Chondrocyte (in vitro differentiated cells): ENCODE results near the gene CDK14. TPM values are rescaled to one million over a fixed set of nuclear protein-coding genes. Genes with fewer than 3 reads are reported as not detected.

Experiments used
- DNase-seq: peaks from one replicate; pipeline ENCODE4 v3.0.0; 2021; ENCODE audit warnings: mixed read lengths, low spot score
- H3K27ac Mint-ChIP-seq: one replicate; pipeline ENCODE4 v1.8.0; 2021; ENCODE audit warnings: mild to moderate bottlenecking, moderate library complexity, mixed read lengths; ENCODE audit not compliant: unreplicated experiment
- H3K27me3 Mint-ChIP-seq: 2 replicates; pipeline ENCODE4 v1.8.0; 2021; ENCODE audit warnings: low read depth, mixed read lengths
- H3K36me3 Mint-ChIP-seq: 2 replicates; pipeline ENCODE4 v1.8.0; 2021; ENCODE audit warnings: low read depth, mixed read lengths
- H3K4me1 Mint-ChIP-seq: 2 replicates; pipeline ENCODE4 v1.8.0; 2021; ENCODE audit warnings: low read depth, mild to moderate bottlenecking, mixed read lengths
- H3K4me3 Mint-ChIP-seq: one replicate; pipeline ENCODE4 v1.8.0; 2021; ENCODE audit warnings: mild to moderate bottlenecking, moderate library complexity, mixed read lengths; ENCODE audit not compliant: unreplicated experiment
- H3K9me3 Mint-ChIP-seq: 2 replicates; pipeline ENCODE4 v1.8.0; 2021; ENCODE audit warnings: low read depth, mixed read lengths
- CTCF ChIP-seq: fragments of 200-600 bp; sonication (generic); IDR thresholded peaks from 2 replicates; pipeline ENCODE4 v1.5.0; 2021; ENCODE audit warnings: antibody characterized with exemption, mild to moderate bottlenecking, moderate library complexity
- total RNA-seq: library from RNA; stranded (reverse); gene quantifications from 3 replicates; pipeline ENCODE4 v1.2.1, GENCODE V29; 2021

The CDK14 gene
- total RNA-seq, 1 donor from 2014 or later, result 61.4 TPM

GRCh38 chr7:91080351-91080750 is 484.2 kb downstream of the CDK14 start:
- peak overlapping the region; percentile 91 for H3K27ac Mint-ChIP-seq
- H3K9me3 Mint-ChIP-seq, result peaks cover 4% of the 10 kb centered on the region
- no peak overlapping the region for H3K4me3 Mint-ChIP-seq

GRCh38 chr7:91082038-91082437 is 485.9 kb downstream of the CDK14 start:
- Mint-ChIP-seq H3K9me3 (no peaks in the 10 kb centered on the region), H3K36me3 (no peaks in the 10 kb centered on the region), H3K4me3 (peak overlapping the region; percentile 18), H3K4me1 (peaks cover 83% of the 10 kb centered on the region), H3K27me3 (no peaks in the 10 kb centered on the region), H3K27ac (peak overlapping the region; percentile 85)
- no peak for DNase-seq
- TF ChIP-seq CTCF, result no peak

More at GRCh38 chr7:91080351-91080750, 484.2 kb downstream of the CDK14 start:
- TF ChIP-seq CTCF, result no peak
- no peak for DNase-seq
- peaks cover 2% of the 10 kb centered on the region for H3K36me3 Mint-ChIP-seq
- H3K27me3 Mint-ChIP-seq, result no peaks in the 10 kb centered on the region
- peaks cover 76% of the 10 kb centered on the region for H3K4me1 Mint-ChIP-seq

- Mint-ChIP-seq H3K9me3 (no peaks in the 10 kb centered on the region), H3K27me3 (no peaks in the 10 kb centered on the region), H3K4me1 (peaks cover 79% of the 10 kb centered on the region), H3K4me3 (no peak overlapping the region), H3K36me3 (no peaks in the 10 kb centered on the region), H3K27ac (peak overlapping the region; percentile 85)
- no peak for DNase-seq
- TF ChIP-seq CTCF, result peak; percentile 89
Observed at GRCh38 chr7:91082852-91083495, 486.9 kb downstream of the CDK14 start.

GRCh38 chr7:91083855-91084644 is 487.9 kb downstream of the CDK14 start:
- Mint-ChIP-seq H3K4me1 (peaks cover 70% of the 10 kb centered on the region), H3K27me3 (no peaks in the 10 kb centered on the region), H3K9me3 (no peaks in the 10 kb centered on the region), H3K4me3 (no peak overlapping the region), H3K27ac (peak overlapping the region; percentile 72), H3K36me3 (no peaks in the 10 kb centered on the region)
- no peak for DNase-seq
- peak; percentile 37 for TF ChIP-seq CTCF

- H3K27me3 Mint-ChIP-seq, result no peaks in the 10 kb centered on the region
- no peak for DNase-seq
- no peak overlapping the region for H3K4me3 Mint-ChIP-seq
- no peaks in the 10 kb centered on the region for H3K9me3 Mint-ChIP-seq
- H3K4me1 Mint-ChIP-seq, result peaks cover 58% of the 10 kb centered on the region
- no peak overlapping the region for H3K27ac Mint-ChIP-seq
- no peak for TF ChIP-seq CTCF
- H3K36me3 Mint-ChIP-seq, result no peaks in the 10 kb centered on the region
Observed at GRCh38 chr7:91085175-91085574, 489.1 kb downstream of the CDK14 start.
